H1 (cell line): ENCODE results near the gene GRIK4. TPM values are rescaled to one million over a fixed set of nuclear protein-coding genes. Genes with fewer than 3 reads are reported as not detected.

Experiments used
- CTCF ChIA-PET: fragments of 300-600 bp; sonication (Branson Sonifier 250); formaldehyde crosslinking; loops from one replicate; lab custom pipeline; 2021; ENCODE audit not compliant: partially characterized antibody; lab: Charles Lee
- POLR2A ChIA-PET: fragments of 300-600 bp; sonication (Branson Sonifier 250); formaldehyde crosslinking; loops from one replicate; lab custom pipeline; 2021; ENCODE audit warnings: inconsistent platforms; ENCODE audit not compliant: partially characterized antibody; lab: Charles Lee
- DNase-seq, 2 experiments: peaks; one replicate each; pipeline versions ENCODE4 v3.0.0 to v3.0.0-alpha.2; 2010 to 2022; ENCODE audit warnings: low spot score in 2 of 2, low read depth in 1 of 2, mixed read lengths in 1 of 2
- FAIRE-seq: peaks from 2 replicates; lab custom pipeline; 2011; peaks lifted over from hg19 to GRCh38; lab: Jason Lieb, UNC
- H2AFZ ChIP-seq: 2 replicates; pipeline ENCODE4 v1.8.1; 2012; ENCODE audit warnings: low read length, inconsistent platforms
- H2AK5ac ChIP-seq: 2 replicates; pipeline ENCODE4 v1.6.1; 2013; ENCODE audit warnings: low read depth, low read length
- H2BK120ac ChIP-seq: replicated peaks from 2 replicates; pipeline ENCODE3; 2013; ENCODE audit warnings: low read depth, low read length, inconsistent platforms
- H2BK12ac ChIP-seq: 2 replicates; pipeline ENCODE4 v1.6.1; 2013; ENCODE audit warnings: low read depth, low read length
- H2BK15ac ChIP-seq: 2 replicates; pipeline ENCODE4 v1.6.1; 2013; ENCODE audit warnings: low read length
- H2BK20ac ChIP-seq: 2 replicates; pipeline ENCODE4 v1.6.1; 2013; ENCODE audit warnings: low read length
- H2BK5ac ChIP-seq: 2 replicates; pipeline ENCODE4 v1.6.1; 2013; ENCODE audit warnings: low read depth, low read length
- H3K14ac ChIP-seq: 2 replicates; pipeline ENCODE4 v1.6.1; 2013; ENCODE audit warnings: inconsistent platforms; ENCODE audit not compliant: insufficient read length
- H3K18ac ChIP-seq: 2 replicates; pipeline ENCODE4 v1.6.1; 2013; ENCODE audit warnings: low read length; ENCODE audit errors: extremely low read depth
- H3K23ac ChIP-seq: 2 replicates; pipeline ENCODE4 v1.6.1; 2013; ENCODE audit warnings: inconsistent platforms; ENCODE audit not compliant: insufficient read length
- H3K23me2 ChIP-seq: 2 replicates; pipeline ENCODE4 v1.6.1; 2013; ENCODE audit warnings: low read depth, low read length
- H3K27ac ChIP-seq: 2 replicates; pipeline ENCODE4 v1.6.1; 2011; ENCODE audit warnings: low read depth, low read length, inconsistent platforms
- H3K27me3 ChIP-seq, 4 experiments: replicated peaks in 1 of 4; 1 replicate in 1 of 4; 2 replicates in 3 of 4; pipeline versions ENCODE4 v1.6.1 to v1.8.1; 2011 to 2013; ENCODE audit warnings: low read length in 3 of 4, mild to moderate bottlenecking in 3 of 4, inconsistent platforms in 2 of 4, mixed read lengths in 2 of 4, moderate library complexity in 1 of 4; ENCODE audit not compliant: control insufficient read depth in 3 of 4, insufficient read depth in 3 of 4; ENCODE audit errors: extremely low read depth in 1 of 4
- H3K36me3 ChIP-seq, 4 experiments: 2 replicates each; pipeline versions ENCODE4 v1.6.1 to v1.8.1; 2011 to 2013; ENCODE audit warnings: mild to moderate bottlenecking in 4 of 4, low read length in 3 of 4, moderate library complexity in 2 of 4, control low read depth in 1 of 4, inconsistent platforms in 1 of 4; ENCODE audit not compliant: insufficient read depth in 4 of 4, control insufficient read depth in 2 of 4
- H3K4ac ChIP-seq: replicated peaks from 2 replicates; pipeline ENCODE3; 2013; ENCODE audit warnings: low read length, low read depth, mixed read lengths, inconsistent platforms; ENCODE audit not compliant: insufficient read length
- H3K4me1 ChIP-seq, 4 experiments: replicated peaks in 1 of 4; 1 replicate in 1 of 4; 2 replicates in 3 of 4; pipeline versions ENCODE4 v1.6.1 to v1.8.1; 2011 to 2013; ENCODE audit warnings: low read length in 3 of 4, inconsistent platforms in 2 of 4, mixed read lengths in 1 of 4; ENCODE audit not compliant: insufficient read depth in 4 of 4, control insufficient read depth in 3 of 4
- H3K4me2 ChIP-seq, 2 experiments: 2 replicates each; pipeline versions ENCODE4 v1.6.1 to v1.8.1; 2011 to 2013; ENCODE audit warnings: low read depth in 2 of 2, low read length in 2 of 2, control low read depth in 1 of 2, inconsistent platforms in 1 of 2, mild to moderate bottlenecking in 1 of 2; ENCODE audit not compliant: insufficient read depth in 1 of 2
- H3K4me3 ChIP-seq, 4 experiments: fragments of 200-600, 300-600 bp in 1 of 4; sonication (generic), shearing (Covaris generic), sonication (Bioruptor Twin) in 1 of 4; 2 replicates each; pipeline versions ENCODE4 v1.5.1 to v1.8.1; 2011 to 2016; ENCODE audit warnings: low read length in 4 of 4, low read depth in 3 of 4, control low read depth in 2 of 4, inconsistent platforms in 2 of 4, mild to moderate bottlenecking in 2 of 4, mixed read lengths in 1 of 4, moderate library complexity in 1 of 4; ENCODE audit not compliant: insufficient read depth in 2 of 4; ENCODE audit errors: extremely low read depth in 1 of 4
- H3K56ac ChIP-seq: replicated peaks from 2 replicates; pipeline ENCODE3; 2013; ENCODE audit warnings: low read depth, mild to moderate bottlenecking, mixed read lengths, low read length, inconsistent platforms; ENCODE audit not compliant: insufficient read length
- H3K79me1 ChIP-seq: 2 replicates; pipeline ENCODE4 v1.6.1; 2013; ENCODE audit warnings: low read depth, low read length, control low read depth
- H3K79me2 ChIP-seq, 2 experiments: 2 replicates each; pipeline versions ENCODE4 v1.6.1 to v1.8.1; 2012 to 2013; ENCODE audit warnings: low read length in 2 of 2, mild to moderate bottlenecking in 2 of 2, inconsistent platforms in 1 of 2; ENCODE audit not compliant: insufficient read depth in 2 of 2, control insufficient read depth in 1 of 2
- H3K9ac ChIP-seq, 4 experiments: replicated peaks in 1 of 4; 1 replicate in 1 of 4; 2 replicates in 3 of 4; pipeline versions ENCODE4 v1.6.1 to v1.8.1; 2011 to 2013; ENCODE audit warnings: low read depth in 3 of 4, low read length in 3 of 4, control low read depth in 2 of 4, mild to moderate bottlenecking in 2 of 4, moderate library complexity in 2 of 4, inconsistent platforms in 1 of 4; ENCODE audit errors: extremely low read depth in 1 of 4
- H3K9me3 ChIP-seq, 2 experiments: 2 replicates each; pipeline versions ENCODE4 v1.6.1 to v1.8.1; 2012 to 2013; ENCODE audit warnings: mild to moderate bottlenecking in 2 of 2, moderate library complexity in 2 of 2, control low read depth in 1 of 2, inconsistent platforms in 1 of 2, low read depth in 1 of 2, low read length in 1 of 2, mixed read lengths in 1 of 2; ENCODE audit not compliant: insufficient read depth in 2 of 2
- H4K20me1 ChIP-seq, 2 experiments: replicated peaks in 1 of 2; 2 replicates each; pipeline versions ENCODE3 to v1.8.1; 2011 to 2013; ENCODE audit warnings: inconsistent platforms in 2 of 2, low read length in 2 of 2, mild to moderate bottlenecking in 1 of 2; ENCODE audit not compliant: insufficient read depth in 2 of 2, control insufficient read depth in 1 of 2
- H4K5ac ChIP-seq: 2 replicates; pipeline ENCODE4 v1.6.1; 2013; ENCODE audit warnings: low read length, low read depth, mixed read lengths, inconsistent platforms; ENCODE audit not compliant: insufficient read length
- H4K8ac ChIP-seq: 2 replicates; pipeline ENCODE4 v1.8.0; 2013; ENCODE audit warnings: mild to moderate bottlenecking, moderate library complexity, low read length, inconsistent platforms; ENCODE audit not compliant: insufficient read depth; ENCODE audit errors: extremely low read depth
- H4K91ac ChIP-seq: replicated peaks from 2 replicates; pipeline ENCODE3; 2013; ENCODE audit warnings: low read length, mixed read lengths, inconsistent platforms; ENCODE audit not compliant: insufficient read length
- KDM1A ChIP-seq: fragments of 200-600, 300-600 bp; sonication (generic); IDR thresholded peaks from 2 replicates; pipeline ENCODE4 v1.7.1; 2016; ENCODE audit warnings: mild to moderate bottlenecking, low read length, borderline replicate concordance
- WGBS, 2 experiments: shearing (Covaris generic) in 1 of 2; methylation state at CpG; one replicate each; pipeline versions ENCODE4 v1.1.6 to v1.1.7; 2013 to 2015; ENCODE audit warnings: low lambda C conversion rate in 2 of 2, mixed read lengths in 2 of 2, inconsistent platforms in 1 of 2, low coverage in 1 of 2, missing lambda C conversion rate in 1 of 2; ENCODE audit not compliant: insufficient replicate concordance in 2 of 2, insufficient coverage in 1 of 2, insufficient read length in 1 of 2; ENCODE audit errors: extremely low coverage in 1 of 2, missing lambda C conversion rate in 1 of 2; 5-methylcytosine and 5-hydroxymethylcytosine counted together
- polyA plus RNA-seq, 7 experiments: library from polyadenylated mRNA; depleted of rRNA in 3 of 7; stranded (reverse) in 5 of 7; unstranded in 2 of 7; fragments of >200 nt in 5 of 7; fragments of 200-250 nt in 2 of 7; gene quantifications; 1 replicate in 5 of 7; 2 replicates in 1 of 7; 4 replicates in 1 of 7; pipeline versions ENCODE4 v1.2.1 to v1.2.3, GENCODE V29; 2011 to 2013; ENCODE audit warnings: missing spikeins in 2 of 7, mixed read lengths in 2 of 7
- total RNA-seq: library from RNA; stranded (reverse); fragmentation: NEBNext Ultra II Directional; extraction: Animal tissue kit (Norgen Biotek cat#: 25700); gene quantifications from 2 replicates; pipeline ENCODE4 v1.2.1, GENCODE V29; 2021

Gene GRIK4
- total and polyA plus RNA-seq, 2 of the 8 experiments (the other 6 are each of a cell fraction or from before 2014, with no cell fraction given): 1.2 to 2.9 TPM

- Histone ChIP-seq H3K23me2 (no peaks in the 10 kb centered on the region), H3K79me2 (no peaks in the 10 kb centered on the region), H3K4me3 (no peak overlapping the region), H3K27ac (no peak overlapping the region), H2AFZ (no peak overlapping the region), H4K5ac (no peak overlapping the region), H2BK120ac (no peak overlapping the region), H3K23ac (no peak overlapping the region), H3K18ac (no peak overlapping the region), H3K9ac (no peak overlapping the region), H3K9me3 (no peaks in the 10 kb centered on the region), H3K56ac (no peak overlapping the region), H2BK12ac (no peak overlapping the region), H3K14ac (no peak overlapping the region), H3K36me3 (no peaks in the 10 kb centered on the region), H4K91ac (no peak overlapping the region), H3K4me1 (peaks cover 0 to 11% (median 7%) of the 10 kb centered on the region in 4 experiments), H2BK20ac (no peak overlapping the region), H3K27me3 (no peaks in the 10 kb centered on the region), H2BK5ac (no peak overlapping the region), H2BK15ac (no peak overlapping the region), H4K20me1 (no peaks in the 10 kb centered on the region), H2AK5ac (no peak overlapping the region), H3K79me1 (no peaks in the 10 kb centered on the region; the same call in 1 of the 2 replicates), H3K4me2 (no peak overlapping the region), H3K4ac (no peak overlapping the region), H4K8ac (no peak overlapping the region)
- ChIA-PET CTCF (interaction anchor here (0.9 to 4.4 kb wide), 2 partner anchors 9 to 26 kb away, joined by 3 to 26 read pairs; no protein-coding TSS in a partner anchor), POLR2A (no interaction called here)
- FAIRE-seq (no peak), DNase-seq (no peak)
- no peak for TF ChIP-seq KDM1A
- WGBS, 2 experiments: 90% methylated on average over 5 of the region's 5 CpGs; no CpG with 5 or more reads in 1 of the 2 experiments
Observed at GRCh38 chr11:120811199-120811598, 299.7 kb downstream of the GRIK4 start.
